Hematopoietic multipotent progenitor cell treated with erythropoietin and hydrocortisone succinate and interleukin-3 and kit ligand, for 4 days (in vitro differentiated cells): ENCODE results near the gene MST1.

Source experiments
- DNase-seq: peaks from one replicate; pipeline ENCODE4 v3.0.0-alpha.2; 2015

MST1 gene

GRCh38 chr3:49717959-49718857, 28.9 kb upstream of the MST1 start:
- no peak for DNase-seq

- DNase-seq, result no peak
These were observed 28.1 kb upstream of the MST1 start for GRCh38 chr3:49717211-49717958.

- DNase-seq, result no peak
These were observed 27.5 kb upstream of the MST1 start for GRCh38 chr3:49716691-49717210.

GRCh38 chr3:49716169-49716568, 26.9 kb upstream of the MST1 start:
- no peak for DNase-seq

- no peak for DNase-seq
These were observed 26.4 kb upstream of the MST1 start for GRCh38 chr3:49715611-49716121.

- DNase-seq, result no peak
These were observed 25.7 kb upstream of the MST1 start for GRCh38 chr3:49714728-49715550.

- no peak for DNase-seq
These were observed 24.2 kb upstream of the MST1 start for GRCh38 chr3:49713336-49714105.

GRCh38 chr3:49712631-49713317, 23.5 kb upstream of the MST1 start:
- peak; percentile 41 for DNase-seq

- DNase-seq, result no peak
These were observed 22.9 kb upstream of the MST1 start for GRCh38 chr3:49712166-49712565.

GRCh38 chr3:49711489-49711888, 22.2 kb upstream of the MST1 start:
- peak; percentile 22 for DNase-seq

- DNase-seq, result no peak
These were observed 20.6 kb upstream of the MST1 start for GRCh38 chr3:49709852-49710251.

- DNase-seq, result no peak
These were observed 17.8 kb upstream of the MST1 start for GRCh38 chr3:49707113-49707480.

- no peak for DNase-seq
These were observed 17.3 kb upstream of the MST1 start for GRCh38 chr3:49706456-49707112.

- no peak for DNase-seq
These were observed 16.2 kb upstream of the MST1 start for GRCh38 chr3:49705390-49705960.

- no peak for DNase-seq
These were observed 15.4 kb upstream of the MST1 start for GRCh38 chr3:49704629-49705028.

- DNase-seq, result no peak
These were observed 14.7 kb upstream of the MST1 start for GRCh38 chr3:49703956-49704355.

GRCh38 chr3:49703443-49703927, 14.2 kb upstream of the MST1 start:
- DNase-seq, result peak; percentile 88

GRCh38 chr3:49702672-49703071, 13.4 kb upstream of the MST1 start:
- DNase-seq, result no peak

- peak; percentile 60 for DNase-seq
These were observed 12.3 kb upstream of the MST1 start for GRCh38 chr3:49701388-49702077.
